Measurements from ENCODE around the gene KIAA1210. TPM values are rescaled to one million over a fixed set of nuclear protein-coding genes. Genes with fewer than 3 reads are reported as not detected.

Gene KIAA1210
- total RNA-seq, 6 experiments from 2014 or later = not detected

GRCh38 chrX:119155416-119156035 lies 27.9 kb upstream of the KIAA1210 start:
- peaks cover 10% of the 10 kb centered on the region for H3K4me1 Mint-ChIP-seq (ENCODE audit: low read depth)
- H3K27ac Mint-ChIP-seq = no peak overlapping the region
- DNase-seq = peak; percentile 39

GRCh38 chrX:119151051-119151380 lies 23.4 kb upstream of the KIAA1210 start:
- no peak overlapping the region for H3K4me3 Mint-ChIP-seq
- TF ChIP-seq CTCF (IDR thresholded peaks at IDR 0.05) = no peak
- no peak for DNase-seq
- H3K36me3 Mint-ChIP-seq (ENCODE audit: low read depth) = no peaks in the 10 kb centered on the region
- H3K27ac Mint-ChIP-seq = no peak overlapping the region
- no peaks in the 10 kb centered on the region for H3K9me3 Mint-ChIP-seq
- H3K27me3 Mint-ChIP-seq (ENCODE audit: insufficient read depth) = peaks cover 12% of the 10 kb centered on the region
- peaks cover 16% of the 10 kb centered on the region for H3K4me1 Mint-ChIP-seq (ENCODE audit: low read depth)

More at GRCh38 chrX:119155416-119156035, 27.9 kb upstream of the KIAA1210 start:
- no peak overlapping the region for H3K4me3 Mint-ChIP-seq
- TF ChIP-seq CTCF (IDR thresholded peaks at IDR 0.05) = no peak
- no peaks in the 10 kb centered on the region for H3K36me3 Mint-ChIP-seq (ENCODE audit: low read depth)
- H3K27me3 Mint-ChIP-seq (ENCODE audit: insufficient read depth) = peaks cover 7% of the 10 kb centered on the region
- no peaks in the 10 kb centered on the region for H3K9me3 Mint-ChIP-seq

GRCh38 chrX:119150163-119151050 lies 22.8 kb upstream of the KIAA1210 start:
- Mint-ChIP-seq H3K27ac (no peak overlapping the region), H3K36me3 (ENCODE audit: low read depth) (no peaks in the 10 kb centered on the region), H3K4me1 (ENCODE audit: low read depth) (peaks cover 11% of the 10 kb centered on the region), H3K9me3 (no peaks in the 10 kb centered on the region), H3K27me3 (ENCODE audit: insufficient read depth) (peaks cover 12% of the 10 kb centered on the region), H3K4me3 (no peak overlapping the region)
- TF ChIP-seq CTCF (IDR thresholded peaks at IDR 0.05) = no peak
- DNase-seq = no peak

GRCh38 chrX:119147486-119147885 lies 19.9 kb upstream of the KIAA1210 start:
- no peak for DNase-seq
- Mint-ChIP-seq H3K27me3 (ENCODE audit: insufficient read depth) (peaks cover 12% of the 10 kb centered on the region), H3K36me3 (ENCODE audit: low read depth) (no peaks in the 10 kb centered on the region), H3K27ac (no peak overlapping the region), H3K4me1 (ENCODE audit: low read depth) (peaks cover 6% of the 10 kb centered on the region; the same call in 1 of the 2 replicates), H3K9me3 (no peaks in the 10 kb centered on the region), H3K4me3 (no peak overlapping the region)
- no peak for TF ChIP-seq CTCF (IDR thresholded peaks at IDR 0.05)

GRCh38 chrX:119145241-119145653 lies 17.6 kb upstream of the KIAA1210 start:
- Mint-ChIP-seq H3K4me3 (no peak overlapping the region), H3K27me3 (ENCODE audit: insufficient read depth) (peaks cover 9% of the 10 kb centered on the region), H3K4me1 (ENCODE audit: low read depth) (peaks cover 6% of the 10 kb centered on the region; the same call in 1 of the 2 replicates), H3K27ac (no peak overlapping the region), H3K36me3 (ENCODE audit: low read depth) (no peaks in the 10 kb centered on the region), H3K9me3 (no peaks in the 10 kb centered on the region)
- TF ChIP-seq CTCF (IDR thresholded peaks at IDR 0.05) = peak; percentile 69
- DNase-seq = no peak

Measured in HFFc6 (cell line).